Fibroblast of the conjunctiva (primary cell): ENCODE results near the gene TSC22D3.

Experiments used
- DNase-seq: peaks from one replicate; pipeline ENCODE4 v3.0.0-alpha.2; 2010; ENCODE audit warnings: low read depth

Gene TSC22D3

GRCh38 chrX:107730991-107731766 is 44.4 kb downstream of the TSC22D3 start:
- no peak for DNase-seq

GRCh38 chrX:107730298-107730655 is 45.3 kb downstream of the TSC22D3 start:
- DNase-seq: no peak

DNA sequence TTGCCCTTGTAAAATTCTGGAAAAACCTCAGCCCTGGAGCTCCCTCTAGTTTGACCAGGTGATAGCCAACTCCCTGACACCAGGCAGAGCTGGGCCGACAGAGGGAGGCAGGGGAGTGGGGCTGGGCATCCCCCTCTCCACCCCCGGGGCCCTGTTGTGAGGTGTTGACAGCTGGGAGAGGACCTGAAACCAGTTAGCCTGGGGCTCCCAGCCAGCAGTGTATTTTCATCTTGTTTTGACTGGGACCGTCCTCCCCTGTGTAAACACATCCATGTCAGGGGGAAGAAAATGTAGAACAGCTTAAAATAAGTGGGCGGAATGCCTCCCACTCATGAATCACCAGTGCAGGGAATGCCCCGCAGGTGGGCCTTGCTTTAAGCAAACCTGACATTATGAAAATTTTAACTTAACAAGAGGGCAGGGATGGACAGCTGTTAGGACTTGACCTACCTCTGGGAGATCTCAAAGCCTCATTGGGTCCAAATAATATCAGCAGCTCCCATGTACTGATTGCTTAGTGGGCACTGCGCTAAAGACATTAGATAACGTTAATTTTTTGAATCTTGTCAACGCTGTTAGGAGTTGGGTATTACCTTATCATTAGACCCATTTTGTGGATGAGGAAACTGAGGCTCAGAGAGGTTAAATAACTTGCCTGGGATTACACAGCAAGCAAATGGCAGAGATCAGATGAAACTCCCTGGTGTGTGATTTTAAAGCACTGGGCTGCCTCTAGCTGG is 45.9 kb downstream of the TSC22D3 start:
- no peak for DNase-seq

GRCh38 chrX:107728371-107729099 is 47.1 kb downstream of the TSC22D3 start:
- DNase-seq: no peak

DNA sequence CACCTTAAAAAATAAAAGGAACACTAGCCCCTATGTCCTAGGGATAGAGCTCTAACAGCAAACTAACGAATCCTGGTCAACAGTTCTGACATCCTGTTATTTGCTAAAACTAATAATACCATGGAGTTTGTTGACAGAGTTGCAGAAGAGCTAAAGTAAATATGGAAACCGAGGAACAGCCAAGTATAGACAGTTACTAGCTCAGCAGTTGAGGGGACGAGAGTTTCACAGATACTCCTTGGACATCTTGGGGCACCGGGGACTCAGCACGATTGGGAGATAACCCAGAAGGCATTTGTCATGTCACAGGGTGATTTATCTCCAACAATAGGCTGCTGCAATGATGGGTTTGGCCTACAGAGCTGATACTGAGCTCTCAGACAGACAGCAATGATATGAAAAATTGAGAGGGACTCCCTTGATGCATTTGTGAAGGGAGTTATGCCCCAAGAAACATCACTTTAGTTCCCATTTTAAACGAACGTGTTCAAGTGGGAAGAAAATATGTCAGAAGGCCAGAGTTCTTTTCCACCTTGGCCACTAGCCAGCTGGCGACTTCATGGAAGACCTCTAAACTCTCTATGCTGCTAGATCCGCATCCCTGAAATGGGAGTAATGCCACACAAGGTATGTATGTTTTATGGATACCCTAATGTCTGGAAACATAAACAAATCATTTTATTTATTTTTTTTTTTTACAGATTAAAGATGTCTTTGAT is 48.6 kb downstream of the TSC22D3 start:
- no peak for DNase-seq

DNA sequence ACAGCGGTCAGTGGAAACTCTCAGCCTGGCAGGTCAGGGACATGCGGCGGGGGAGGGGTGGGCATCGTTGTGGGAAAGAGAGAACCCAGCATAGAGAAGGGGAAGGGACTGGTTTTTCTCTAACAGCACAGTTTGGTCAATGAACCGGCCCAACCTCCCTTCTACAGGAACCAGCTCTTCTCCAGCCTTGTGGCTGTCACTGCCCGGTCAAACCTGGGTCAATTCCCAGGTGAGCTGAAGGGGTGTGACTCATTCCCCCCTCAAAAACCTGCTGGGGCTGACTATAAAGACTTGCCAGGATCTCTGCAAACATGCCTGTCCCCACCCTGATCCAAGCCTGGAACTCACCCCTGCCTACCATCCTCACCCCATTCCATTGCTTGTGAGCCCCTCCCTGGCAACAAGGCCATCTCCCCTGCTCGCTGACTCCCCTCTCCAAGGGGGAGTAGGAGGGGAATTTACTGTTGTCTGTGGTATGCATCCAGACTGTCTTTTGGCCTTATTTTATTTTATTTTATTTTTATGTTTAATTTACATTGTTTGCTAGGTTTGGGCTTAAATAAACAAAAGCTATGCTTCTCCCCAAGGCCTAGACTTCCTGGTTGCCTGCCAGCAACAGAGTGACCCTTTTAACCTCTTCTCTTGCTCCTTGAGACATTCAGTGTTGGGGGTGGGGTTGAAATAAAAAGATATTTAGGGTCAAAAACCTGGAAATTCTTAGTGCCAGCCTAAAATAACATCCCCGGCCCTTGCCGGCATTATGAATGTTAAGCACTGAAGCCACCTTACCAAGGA is 49.6 kb downstream of the TSC22D3 start:
- DNase-seq: no peak

DNA sequence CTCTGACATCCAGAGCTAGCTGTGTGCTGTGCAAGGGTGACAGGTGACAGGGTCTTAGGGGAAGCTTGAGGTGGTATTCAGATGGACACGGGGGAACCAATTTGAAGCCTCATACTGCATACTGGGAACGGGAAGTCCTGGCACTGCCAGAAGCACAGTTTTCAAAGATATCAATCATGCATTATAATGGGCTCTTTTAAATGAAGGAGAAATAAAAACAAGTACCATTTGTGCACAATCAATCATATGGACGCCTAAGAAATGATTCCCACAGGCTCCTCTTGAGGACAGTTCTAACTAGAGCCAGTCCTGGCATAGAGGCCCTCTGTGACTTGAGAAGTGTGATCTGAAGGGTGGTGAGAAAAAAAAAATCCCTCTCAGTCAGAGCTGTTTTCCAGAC is 50.9 kb downstream of the TSC22D3 start:
- DNase-seq: no peak

DNA sequence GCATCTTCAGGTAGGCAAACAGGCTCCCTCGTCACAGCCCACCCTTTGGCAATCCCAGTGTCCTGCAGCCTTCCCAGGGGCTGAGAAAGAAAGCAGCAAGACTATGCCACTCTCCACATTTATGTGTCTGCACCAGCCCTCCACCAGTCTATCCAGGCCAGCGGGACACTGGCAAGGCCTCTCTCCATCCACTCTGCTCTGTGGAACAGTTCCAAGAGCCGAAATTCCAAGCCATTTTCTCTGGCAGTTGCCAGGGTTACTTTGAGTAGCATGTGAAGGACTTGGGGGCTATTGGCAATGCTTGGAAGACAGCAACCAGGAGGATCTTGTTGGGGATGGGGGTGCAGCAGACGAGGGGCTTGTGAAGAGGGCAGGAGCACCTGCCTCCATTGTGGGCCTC is 52.1 kb downstream of the TSC22D3 start:
- no peak for DNase-seq

DNA sequence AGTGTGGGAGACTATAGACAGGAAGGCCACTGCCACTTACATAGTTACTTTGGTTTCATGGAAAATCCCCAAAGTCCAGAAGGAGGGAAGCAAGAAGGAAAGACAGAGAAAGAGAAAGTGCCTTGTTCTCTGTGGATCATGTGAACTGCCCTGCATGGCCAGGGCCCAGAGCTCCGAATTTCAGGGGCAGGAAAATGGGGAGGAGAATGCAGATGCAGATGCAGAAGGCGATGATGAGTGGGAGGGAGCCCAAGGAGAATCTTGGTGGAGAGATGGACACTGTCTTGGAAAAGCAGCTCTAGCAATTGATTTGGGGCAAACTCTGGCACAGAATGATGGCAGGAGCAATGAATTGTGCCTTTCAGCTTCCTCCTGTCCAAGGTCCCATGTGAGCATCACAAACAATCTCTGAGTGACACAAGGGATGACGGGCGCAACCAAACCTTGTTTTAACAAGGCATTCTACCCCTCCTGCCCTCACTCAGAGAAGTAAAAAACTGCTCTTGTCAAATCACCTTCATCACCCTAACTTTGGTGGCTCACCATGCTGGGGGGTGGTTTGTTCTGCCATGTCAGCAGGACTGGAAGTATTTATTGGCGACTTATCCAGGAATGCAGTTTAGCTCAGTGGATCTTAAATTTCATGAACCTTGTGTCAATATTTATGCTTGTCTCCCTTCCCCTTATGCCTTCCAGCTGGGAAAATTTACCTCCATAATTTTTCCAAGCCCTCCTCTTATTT is 53.5 kb downstream of the TSC22D3 start:
- no peak for DNase-seq

DNA sequence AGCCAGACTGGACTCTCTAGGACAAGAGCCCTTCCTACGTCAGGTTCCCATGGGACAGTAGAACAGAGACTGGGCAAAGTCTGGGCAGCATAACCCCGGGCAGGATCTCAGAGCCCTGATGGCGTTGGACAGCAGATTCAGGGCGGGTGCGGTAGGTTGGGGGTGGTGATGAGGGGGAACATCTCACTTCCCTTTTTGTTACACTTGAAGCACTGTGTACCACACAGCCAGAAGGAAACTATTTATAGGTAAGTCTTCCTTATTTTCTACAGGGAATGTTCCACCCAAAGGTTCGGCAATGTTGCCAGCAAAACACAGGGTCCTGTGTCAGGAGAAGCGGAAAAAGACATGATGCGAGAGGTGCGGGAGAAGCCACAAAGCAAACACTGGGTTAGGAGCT is 54.3 kb downstream of the TSC22D3 start:
- DNase-seq: no peak

- DNase-seq: peak; percentile 89
Observed at GRCh38 chrX:107718156-107718621, 57.4 kb downstream of the TSC22D3 start.

- DNase-seq: peak; percentile 70
Observed at GRCh38 chrX:107716816-107717700, 58.5 kb downstream of the TSC22D3 start.

GRCh38 chrX:107716118-107716684 is 59.4 kb downstream of the TSC22D3 start:
- DNase-seq: no peak

DNA sequence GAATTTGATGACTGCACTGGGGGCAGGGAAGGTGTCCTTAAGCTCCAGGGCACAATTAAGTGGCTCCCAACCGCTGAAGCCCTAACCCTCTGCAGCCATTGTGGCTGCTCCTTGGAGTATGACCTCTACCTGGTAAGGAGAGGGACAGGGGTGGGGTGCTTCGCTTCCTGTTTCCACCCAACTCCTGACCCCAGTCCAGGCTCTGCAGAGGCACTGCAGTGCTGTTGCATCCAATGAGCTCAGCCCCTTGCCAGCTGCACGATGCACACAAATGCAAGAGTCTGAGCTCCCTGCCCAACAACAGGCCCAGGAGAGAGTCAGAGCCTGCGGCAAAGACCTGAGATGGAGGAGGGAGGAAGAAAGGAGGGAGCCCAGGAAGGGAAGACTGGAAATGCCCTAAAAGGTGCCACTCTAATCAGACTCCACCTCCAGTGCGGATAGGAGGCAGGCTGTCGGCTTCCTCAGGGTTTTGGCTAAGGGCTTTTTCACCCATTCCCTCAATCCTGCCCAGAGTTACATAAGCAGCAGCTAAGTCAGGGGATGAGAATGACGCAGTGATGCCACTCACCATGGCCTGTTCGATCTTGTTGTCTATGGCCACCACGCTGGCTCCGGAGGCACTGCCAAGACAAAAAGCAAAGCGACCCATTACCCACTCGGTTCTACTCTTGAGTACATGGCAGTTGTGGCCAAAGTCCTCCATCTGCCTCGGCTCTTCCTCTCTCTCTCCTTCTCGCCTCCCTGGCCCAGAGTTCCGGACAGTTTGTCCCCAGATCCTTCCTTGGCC is 60.1 kb downstream of the TSC22D3 start:
- DNase-seq: no peak

DNA sequence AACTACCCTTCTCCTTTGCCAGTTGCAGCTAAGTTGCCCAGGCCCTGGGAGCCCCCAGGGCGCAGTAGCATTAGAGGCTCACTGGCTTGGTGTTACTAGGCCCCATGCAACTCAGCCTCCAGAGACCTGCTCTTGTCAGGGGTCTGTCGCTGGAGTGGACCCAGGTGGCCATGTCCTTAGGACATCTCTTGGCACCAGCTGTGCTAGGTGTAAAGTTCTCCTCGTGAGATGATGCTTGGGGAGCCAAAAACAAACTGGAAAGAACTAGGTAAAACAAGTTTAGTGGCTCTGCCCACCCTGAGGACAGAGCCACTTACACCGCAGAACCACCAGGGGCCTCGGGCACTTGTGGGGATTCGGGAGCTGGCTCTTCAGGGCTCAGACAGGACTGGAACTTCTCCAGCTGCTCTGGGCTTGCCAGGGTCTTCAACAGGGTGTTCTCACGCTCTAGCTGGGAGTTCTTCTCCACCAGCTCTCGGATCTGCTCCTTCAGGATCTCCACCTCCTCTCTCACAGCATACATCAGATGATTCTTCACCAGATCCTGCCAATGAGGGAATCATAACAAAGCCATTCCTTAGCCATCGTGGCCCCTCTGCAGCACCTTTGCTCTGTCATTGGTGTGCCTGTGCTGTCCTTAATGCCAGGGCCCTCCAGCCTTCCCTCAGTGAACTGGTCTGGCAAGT is 61.2 kb downstream of the TSC22D3 start:
- DNase-seq: no peak

DNA sequence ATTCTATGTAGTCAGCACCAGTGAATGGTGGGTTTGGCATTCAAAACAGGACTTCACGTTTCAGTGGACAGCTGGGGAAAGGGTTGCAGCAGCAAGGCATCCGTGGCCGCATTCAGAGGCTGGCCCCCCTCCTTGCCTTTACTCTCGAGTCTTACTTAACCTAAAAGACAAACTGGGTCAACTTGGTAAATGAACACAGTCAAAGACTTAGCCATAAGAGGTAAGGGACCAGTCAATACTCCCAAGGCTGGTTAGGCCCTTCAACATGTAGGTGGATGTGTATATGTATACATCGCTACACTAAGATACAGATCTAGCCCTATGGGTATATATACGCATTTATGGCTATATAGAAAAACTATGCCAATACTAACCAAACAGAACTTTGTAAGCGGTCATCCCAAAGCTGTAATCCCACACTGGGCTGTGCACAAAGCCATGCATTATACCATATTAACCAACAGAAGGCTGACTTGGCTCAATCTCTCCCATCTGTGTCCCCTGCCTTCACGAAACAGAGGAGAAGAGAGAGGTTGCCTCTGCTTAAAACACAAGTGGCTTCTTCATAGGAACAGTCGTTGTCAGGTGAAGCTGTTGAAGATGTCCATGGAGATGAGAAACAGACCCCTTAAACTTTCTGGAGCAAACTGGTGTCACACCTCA is 61.9 kb downstream of the TSC22D3 start:
- DNase-seq: no peak

- DNase-seq: no peak
Observed at GRCh38 chrX:107713203-107713542, 62.4 kb downstream of the TSC22D3 start.
